Body of pancreas (tissue), 4 donors: ENCODE measurements around the gene HNRNPA3. TPM values are rescaled to one million over a fixed set of nuclear protein-coding genes. Genes with fewer than 3 reads are reported as not detected.
"Not testable (repeated sequence)": the region's sequence is repeated elsewhere in the genome, so short reads cannot be mapped to it uniquely, and the experiment has no call there.

ENCODE experiments used
- ATAC-seq: fragments of 150-250 bp; one replicate; pipeline ENCODE4 v1.9.1; 2016
- DNase-seq, 4 donors: peaks; one replicate each; pipeline ENCODE4 v3.0.0-alpha.2; 2019
- H3K27ac ChIP-seq, 4 donors: fragments of 200-600 bp; sonication (generic); 1 replicate in 3 of 4; 2 replicates in 1 of 4; pipeline versions ENCODE4 v1.5.1 to v1.6.1; 2016 to 2019; ENCODE audit warnings: mild to moderate bottlenecking in 1 of 4, mixed read lengths in 1 of 4, moderate library complexity in 1 of 4
- H3K27me3 ChIP-seq, 2 donors: fragments of 200-600 bp; sonication (generic); one replicate each; pipeline ENCODE4 v1.6.0; 2016; ENCODE audit warnings: mild to moderate bottlenecking in 1 of 2
- H3K36me3 ChIP-seq, 2 donors: fragments of 200-600 bp; sonication (generic); replicated peaks in 1 of 2; 2 replicates each; pipeline ENCODE4 v1.5.1; 2016; ENCODE audit warnings: low read depth in 2 of 2; ENCODE audit not compliant: insufficient read depth in 1 of 2
- H3K4me1 ChIP-seq: fragments of 200-600 bp; sonication (generic); one replicate; pipeline ENCODE4 v1.6.0; 2016
- H3K4me3 ChIP-seq, 2 donors: fragments of 200-600 bp; sonication (generic); 1 replicate in 1 of 2; 2 replicates in 1 of 2; pipeline ENCODE4 v1.5.1; 2016 to 2019
- H3K9me3 ChIP-seq, 3 donors: fragments of 200-600 bp; sonication (generic); 1 replicate in 2 of 3; 2 replicates in 1 of 3; pipeline ENCODE4 v1.5.1; 2016
- CTCF ChIP-seq, 7 experiments: fragments of 450-650 bp in 4 of 7; fragments of 200-600 bp in 3 of 7; sonication (generic) in 3 of 7; IDR thresholded peaks; one replicate each; pipeline ENCODE4 v1.5.1; 2016 to 2019; ENCODE audit warnings: antibody characterized with exemption in 7 of 7
- POLR2A ChIP-seq, 3 donors: fragments of 450-650 bp; IDR thresholded peaks; one replicate each; pipeline ENCODE4 v1.6.1; 2016; ENCODE audit warnings: antibody characterized with exemption in 3 of 3, mild to moderate bottlenecking in 2 of 3
- WGBS, 2 donors: methylation state at CpG; one replicate each; pipeline ENCODE4 v1.1.5; 2017; 5-methylcytosine and 5-hydroxymethylcytosine counted together
- intact Hi-C: fragments of 100-400 bp; cut with DNase I; formaldehyde crosslinking; loops from one replicate; pipeline ENCODE4 v1.15.1; 2023
- total RNA-seq, 2 donors: library from RNA; depleted of rRNA; stranded (reverse); fragments of >200 nt; gene quantifications; one replicate each; pipeline ENCODE4 v1.1.0, GENCODE V29; 2016

The HNRNPA3 gene
- total RNA-seq, 2 donors from 2014 or later = 44.1 to 58.0 TPM

- WGBS, 2 donors = 88 to 95% methylated on average over 3 of the region's 3 CpGs
- Histone ChIP-seq H3K4me1 (peaks cover 86% of the 10 kb centered on the region), H3K36me3 (no peaks in the 10 kb centered on the region), H3K9me3 (no peaks in the 10 kb centered on the region), H3K4me3 (no peak overlapping the region), H3K27ac (peak overlapping the region; percentile 60 to 84 (median 74)), H3K27me3 (no peaks in the 10 kb centered on the region)
- ATAC-seq (no peak), DNase-seq (no peak)
- no peak for TF ChIP-seq POLR2A (IDR thresholded peaks at IDR 0.05)
- no peak for TF ChIP-seq CTCF (IDR thresholded peaks at IDR 0.05)
- intact Hi-C loops = no loop called here
Measured at GRCh38 chr2:177243073-177243472, 30.5 kb downstream of the HNRNPA3 start.

GRCh38 chr2:177243476-177243875 is 30.9 kb downstream of the HNRNPA3 start:
- ATAC-seq (no peak), DNase-seq (no peak)
- H3K9me3 ChIP-seq = no peaks in the 10 kb centered on the region
- peaks cover 88% of the 10 kb centered on the region for H3K4me1 ChIP-seq
- no peak overlapping the region for H3K4me3 ChIP-seq
- intact Hi-C loops = no loop called here
- H3K36me3 ChIP-seq = no peaks in the 10 kb centered on the region
- no peak for TF ChIP-seq POLR2A (IDR thresholded peaks at IDR 0.05)
- TF ChIP-seq CTCF (IDR thresholded peaks at IDR 0.05) = no peak
- peak overlapping the region; percentile 60 to 84 (median 74) for H3K27ac ChIP-seq
- no peaks in the 10 kb centered on the region for H3K27me3 ChIP-seq

- intact Hi-C loops = no loop called here
- TF ChIP-seq CTCF (IDR thresholded peaks at IDR 0.05) = no peak
- no peak for TF ChIP-seq POLR2A (IDR thresholded peaks at IDR 0.05)
- Histone ChIP-seq H3K4me1 (peaks cover 86% of the 10 kb centered on the region), H3K36me3 (no peaks in the 10 kb centered on the region), H3K4me3 (no peak overlapping the region), H3K27me3 (no peaks in the 10 kb centered on the region), H3K27ac (peak overlapping the region in 2 of 4 donors; percentile 29 to 67), H3K9me3 (no peaks in the 10 kb centered on the region)
- ATAC-seq (no peak), DNase-seq (no peak)
- 97 to 98% methylated on average over 6 of the region's 6 CpGs for WGBS, 2 donors
Measured at GRCh38 chr2:177244244-177244771, 31.7 kb downstream of the HNRNPA3 start.

GRCh38 chr2:177245010-177245422 is 32.4 kb downstream of the HNRNPA3 start:
- Histone ChIP-seq H3K9me3 (no peaks in the 10 kb centered on the region), H3K4me1 (peaks cover 79% of the 10 kb centered on the region), H3K36me3 (no peaks in the 10 kb centered on the region), H3K4me3 (no peak overlapping the region), H3K27me3 (no peaks in the 10 kb centered on the region), H3K27ac (peak overlapping the region in 2 of 4 donors; percentile 29 to 47)
- TF ChIP-seq CTCF (IDR thresholded peaks at IDR 0.05) = no peak
- TF ChIP-seq POLR2A (IDR thresholded peaks at IDR 0.05) = no peak
- no peak for DNase-seq
- WGBS, 2 donors = 62 to 64% methylated on average over 4 of the region's 4 CpGs
- ATAC-seq = no peak
- intact Hi-C loops = no loop called here

GRCh38 chr2:177246000-177246399 is 33.4 kb downstream of the HNRNPA3 start:
- DNase-seq (no peak), ATAC-seq (no peak)
- Histone ChIP-seq H3K27ac (peak overlapping the region; percentile 10 to 47 (median 20)), H3K4me1 (peaks cover 79% of the 10 kb centered on the region), H3K9me3 (no peaks in the 10 kb centered on the region), H3K4me3 (no peak overlapping the region), H3K27me3 (no peaks in the 10 kb centered on the region), H3K36me3 (no peaks in the 10 kb centered on the region)
- intact Hi-C loops = no loop called here
- TF ChIP-seq CTCF (IDR thresholded peaks at IDR 0.05) (no peak), POLR2A (IDR thresholded peaks at IDR 0.05) (no peak)
- 12 to 26% methylated on average over 3 of the region's 3 CpGs for WGBS, 2 donors

GRCh38 chr2:177246523-177247030 is 34.0 kb downstream of the HNRNPA3 start:
- intact Hi-C loops, H3K27me3 ChIP-seq, DNase-seq, ATAC-seq, H3K4me3 ChIP-seq, H3K9me3 ChIP-seq, H3K36me3 ChIP-seq: not testable (repeated sequence)
- Histone ChIP-seq H3K4me1 (peaks cover 79% of the 10 kb centered on the region), H3K27ac (peak overlapping the region in 1 of 4 donors; percentile 29)
- WGBS, 2 donors = 93 to 94% methylated on average over 2 of the region's 2 CpGs
